Activated effector memory CD4-positive, alpha-beta T cell treated with anti-CD3 and anti-CD28 coated beads, Interleukin-2, amount 50 U/mL, for 16 hours (primary cell): ENCODE data around the gene GPATCH8.
"Not testable (repeated sequence)": the region's sequence is repeated elsewhere in the genome, so short reads cannot be mapped to it uniquely, and the experiment has no call there.

Source experiments
- DNase-seq: peaks from one replicate; pipeline ENCODE4 v3.0.0-alpha.2; 2020

The GPATCH8 gene

DNA sequence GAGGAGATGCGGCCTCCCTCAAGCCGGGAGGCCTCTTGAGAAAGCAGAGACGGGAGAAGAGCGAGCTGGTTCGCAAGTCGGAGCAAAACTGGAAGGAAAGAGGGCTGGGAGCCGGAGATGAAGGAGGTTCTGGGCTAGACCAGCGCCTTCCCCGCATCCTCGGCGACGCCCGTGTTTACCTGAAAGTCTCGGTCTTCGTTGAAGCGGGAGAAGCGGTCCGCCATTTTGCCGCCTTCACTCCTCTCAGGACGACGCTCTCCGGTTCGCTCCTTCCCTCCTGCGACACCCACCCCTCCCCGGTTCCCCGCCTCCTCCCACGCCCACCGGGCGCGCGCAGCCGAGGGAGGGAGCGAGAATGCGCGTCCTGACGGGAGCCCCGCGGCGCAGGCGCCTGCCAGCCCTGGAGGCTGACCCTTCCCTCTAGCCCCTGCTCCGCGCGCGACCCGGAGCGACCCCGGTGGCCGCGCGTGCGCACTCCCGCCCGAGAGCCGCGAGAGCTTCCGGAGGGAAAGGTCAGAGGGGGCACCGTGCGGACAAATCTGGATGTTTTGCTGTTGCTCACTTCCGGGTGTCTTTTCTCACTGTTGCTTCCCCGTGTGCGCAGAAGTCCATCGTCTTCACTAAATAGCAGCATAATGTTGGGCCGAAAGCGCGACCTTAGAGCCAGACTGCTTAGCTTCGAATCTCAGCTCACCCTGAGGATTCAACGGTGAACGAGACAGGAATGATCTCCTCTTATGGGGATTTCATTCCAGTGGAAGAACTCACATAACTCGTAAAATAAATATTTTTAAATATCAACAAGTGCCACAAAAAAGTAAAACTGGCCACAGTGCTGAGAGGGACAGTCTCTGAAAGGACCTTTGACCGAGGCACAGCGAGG is at the start of gene GPATCH8:
Gene GPATCH8, minus strand, starts transcription at position 260 of the 883 bp plus-strand sequence. Its CDS starts 36 bp downstream, at position 224.
- peak; percentile 97 for DNase-seq

DNA sequence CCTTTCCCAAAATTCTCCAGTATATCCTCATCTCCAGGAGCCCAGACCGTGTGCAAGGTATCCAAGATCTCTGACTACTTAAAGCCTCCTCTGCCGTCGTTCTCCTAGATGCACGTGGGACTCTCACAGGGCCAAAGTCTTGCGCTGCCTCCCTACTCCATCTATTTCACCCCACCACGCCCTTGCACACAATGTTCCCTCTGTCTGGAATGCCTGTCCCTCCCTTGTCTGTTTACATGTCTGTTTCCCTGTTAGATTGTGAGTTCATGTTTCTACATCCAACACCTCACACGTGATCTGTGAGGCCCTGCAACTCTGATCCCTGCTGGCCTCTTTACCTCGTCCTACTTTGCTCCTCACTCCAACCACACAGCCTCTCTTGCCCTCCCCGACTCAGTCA is 49.2 kb upstream of the GPATCH8 start:
- DNase-seq: no peak

- no peak for DNase-seq
Measured at GRCh38 chr17:44549686-44550085, 46.5 kb upstream of the GPATCH8 start.

DNA sequence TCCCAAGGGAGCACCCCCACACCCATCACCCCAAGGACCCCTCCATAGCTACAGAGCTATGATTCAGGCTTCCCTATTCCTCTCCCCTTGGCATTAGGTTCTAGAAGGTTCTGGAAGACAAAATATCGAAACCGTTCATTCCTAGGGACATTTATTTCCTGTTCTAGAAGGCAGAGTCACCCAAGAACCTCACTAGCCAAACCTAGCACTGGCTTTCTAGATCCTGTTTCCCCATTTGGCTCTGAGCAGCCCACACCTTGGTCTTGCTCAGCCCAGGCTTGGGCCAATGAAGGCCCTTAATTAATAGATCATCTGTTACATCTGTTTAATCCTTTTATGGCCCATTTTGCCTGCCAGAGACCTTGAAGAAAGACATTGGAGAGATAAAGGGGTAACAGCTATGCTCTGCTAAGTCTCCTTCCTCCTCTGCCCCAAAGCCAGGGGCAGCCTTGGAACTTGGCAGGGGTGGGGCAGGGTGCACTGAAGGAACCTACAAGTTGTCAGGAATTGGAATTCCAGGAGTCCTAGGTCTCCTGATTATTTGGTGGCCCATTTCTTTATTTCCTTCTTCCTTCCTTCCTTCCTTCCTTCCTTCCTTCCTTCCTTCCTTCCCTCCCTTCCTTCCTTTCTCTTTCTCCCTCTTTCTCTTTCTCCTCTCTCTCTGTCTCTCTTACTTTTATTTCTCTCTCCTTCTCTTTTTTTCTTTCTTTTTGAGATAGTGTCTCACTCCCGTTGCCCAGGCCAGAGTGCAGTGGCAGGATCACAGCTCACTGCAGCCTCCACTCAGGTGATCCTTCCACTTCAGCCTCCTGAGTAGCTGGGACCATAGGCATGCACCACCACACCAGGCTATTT is 45.4 kb upstream of the GPATCH8 start:
- no peak for DNase-seq

DNA sequence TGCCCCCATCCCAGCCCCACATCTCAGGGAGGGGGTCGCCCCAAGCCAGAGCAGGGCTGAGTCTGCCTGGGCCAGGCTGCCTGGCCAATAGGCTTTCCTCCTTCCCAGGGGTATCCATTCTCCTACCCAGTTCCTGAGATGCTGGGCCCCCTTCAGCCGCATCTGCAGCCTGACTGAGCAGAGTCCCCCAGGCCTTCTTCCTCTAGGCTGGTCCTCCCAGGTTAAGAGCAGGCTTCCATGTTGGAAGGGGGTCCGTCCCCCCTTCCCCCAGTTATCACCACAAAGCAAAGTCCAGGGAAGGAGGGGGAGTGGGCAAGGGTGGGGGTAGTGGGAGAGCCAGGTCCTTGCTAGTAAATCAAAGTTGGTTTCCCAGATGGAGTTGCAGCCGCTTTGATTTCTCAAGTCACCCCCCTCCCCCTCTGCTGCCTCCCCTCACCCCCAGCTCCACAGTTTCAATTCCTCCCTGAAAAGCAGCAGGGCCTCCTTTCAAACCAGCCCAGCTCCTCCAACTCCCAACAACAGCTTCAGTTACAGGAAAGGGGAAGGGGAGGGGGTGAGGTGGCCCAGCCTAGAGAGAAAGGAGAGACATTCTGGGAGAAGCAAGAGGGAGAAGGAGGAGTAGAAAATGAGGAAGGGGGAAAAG is 44.5 kb upstream of the GPATCH8 start:
- DNase-seq: no peak

DNA sequence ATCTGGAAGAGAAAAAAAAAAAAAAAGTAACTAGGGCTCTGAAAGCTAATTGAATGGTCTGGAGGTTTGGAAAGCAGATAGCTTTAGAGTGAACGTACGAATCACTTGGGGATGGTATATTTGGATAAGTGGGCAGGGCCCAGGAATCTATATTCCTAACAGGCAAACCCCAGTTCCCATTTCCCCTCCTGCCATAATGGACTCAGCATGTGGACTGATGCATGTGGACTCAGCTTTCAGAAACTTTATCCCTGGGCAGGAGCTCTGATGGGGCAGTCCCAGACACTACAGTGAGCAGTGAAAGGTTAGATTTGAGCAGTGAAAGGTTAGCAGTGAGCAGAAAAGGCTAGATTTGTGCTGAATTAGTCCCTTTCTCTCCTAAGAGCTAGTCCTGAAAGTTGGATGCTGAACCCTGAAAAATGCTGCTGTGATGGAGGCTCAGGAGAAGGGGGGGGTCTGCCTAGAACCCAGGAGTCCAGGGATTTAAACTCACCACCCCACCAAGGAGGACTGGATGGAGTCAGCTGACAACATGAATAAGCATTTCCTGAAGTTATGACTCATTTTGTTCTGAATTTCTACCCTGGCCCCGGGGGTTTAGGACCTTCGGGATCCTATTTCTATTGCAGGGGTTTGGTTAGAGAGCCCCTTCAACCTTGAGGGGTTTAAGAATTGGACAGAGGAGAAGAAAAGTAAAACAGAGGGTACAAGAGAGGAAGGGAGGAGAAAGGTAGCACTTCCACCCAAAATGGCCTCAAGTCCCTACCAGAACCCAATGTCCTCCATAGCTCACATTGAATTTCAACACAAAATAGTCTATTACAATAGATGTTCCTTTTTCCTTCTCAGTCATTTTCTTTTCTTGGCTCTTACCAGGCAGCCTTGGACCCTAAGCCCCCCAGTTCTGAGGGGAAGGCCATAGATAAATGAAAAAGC is 43.7 kb upstream of the GPATCH8 start:
- DNase-seq: no peak

DNA sequence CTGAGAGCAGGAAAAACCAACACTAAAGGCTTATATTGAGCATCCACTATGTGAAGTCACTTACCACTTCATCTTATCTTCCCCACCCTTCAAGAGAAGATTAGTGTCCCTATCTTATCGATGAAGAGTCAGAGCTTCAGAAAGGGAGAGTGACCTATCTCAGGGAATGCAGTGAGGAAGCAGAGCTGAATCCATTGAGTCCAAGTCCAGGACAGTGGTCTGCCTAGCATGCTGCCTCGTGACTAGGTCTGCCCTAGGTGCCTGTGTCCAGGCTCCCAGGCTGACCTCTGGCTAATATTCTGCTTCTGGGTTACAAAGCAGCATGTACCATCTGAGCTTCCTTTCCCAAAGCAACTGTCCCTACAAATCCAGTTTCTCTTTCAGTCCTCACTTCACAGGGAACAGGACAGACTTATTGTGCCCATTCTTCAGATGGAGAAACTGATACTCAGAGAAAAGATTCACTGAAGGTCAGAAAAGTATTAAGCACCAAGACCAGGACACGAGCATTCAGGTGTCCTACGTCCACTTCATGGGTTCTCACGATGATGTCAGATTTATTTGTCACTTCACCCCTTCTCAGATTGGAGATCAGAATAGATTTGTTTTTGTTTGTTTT is 40.8 kb upstream of the GPATCH8 start:
- DNase-seq: no peak

DNA sequence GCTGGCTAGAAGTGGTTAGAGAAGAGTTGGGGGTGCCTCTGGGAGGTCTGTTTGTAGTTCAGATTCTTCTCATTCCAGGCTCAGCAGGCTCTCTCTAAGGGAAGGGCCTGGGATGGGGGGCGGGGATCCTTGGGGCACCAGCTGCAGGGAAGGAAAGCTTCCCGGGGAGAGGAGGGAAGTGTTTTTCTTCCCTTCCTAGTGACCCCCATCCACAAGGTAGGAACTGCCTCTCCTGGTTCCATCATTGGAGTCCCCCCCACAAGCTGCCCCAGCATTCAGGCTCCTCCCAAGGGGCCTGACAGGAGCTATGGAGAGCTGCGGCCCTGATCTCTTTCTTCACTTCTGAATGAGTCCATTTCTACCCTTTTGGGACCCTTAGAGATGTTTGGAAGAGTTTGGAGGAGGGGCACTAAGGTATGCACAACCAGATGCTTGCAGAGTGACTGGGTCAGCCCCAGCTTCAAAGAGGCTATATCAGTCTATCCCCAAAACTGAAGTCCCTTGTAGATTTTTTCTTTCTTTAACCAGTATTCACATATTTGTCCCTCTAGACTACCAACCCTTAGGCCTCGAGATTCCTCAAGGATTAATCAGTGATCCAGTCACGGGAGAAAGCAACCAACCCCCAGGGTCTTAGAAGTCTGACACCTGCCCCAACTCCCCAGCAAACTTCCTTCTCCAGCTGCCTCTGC is 40.2 kb upstream of the GPATCH8 start:
- no peak for DNase-seq

- no peak for DNase-seq
Measured at GRCh38 chr17:44541884-44542581, 38.8 kb upstream of the GPATCH8 start.

- DNase-seq: no peak
Measured at GRCh38 chr17:44540246-44541084, 37.3 kb upstream of the GPATCH8 start.

- DNase-seq: no peak
Measured at GRCh38 chr17:44539673-44540072, 36.5 kb upstream of the GPATCH8 start.

- not testable (repeated sequence) for DNase-seq
Measured at GRCh38 chr17:44537922-44538321, 34.7 kb upstream of the GPATCH8 start.

- DNase-seq: no peak
Measured at GRCh38 chr17:44536090-44536953, 33.1 kb upstream of the GPATCH8 start.

DNA sequence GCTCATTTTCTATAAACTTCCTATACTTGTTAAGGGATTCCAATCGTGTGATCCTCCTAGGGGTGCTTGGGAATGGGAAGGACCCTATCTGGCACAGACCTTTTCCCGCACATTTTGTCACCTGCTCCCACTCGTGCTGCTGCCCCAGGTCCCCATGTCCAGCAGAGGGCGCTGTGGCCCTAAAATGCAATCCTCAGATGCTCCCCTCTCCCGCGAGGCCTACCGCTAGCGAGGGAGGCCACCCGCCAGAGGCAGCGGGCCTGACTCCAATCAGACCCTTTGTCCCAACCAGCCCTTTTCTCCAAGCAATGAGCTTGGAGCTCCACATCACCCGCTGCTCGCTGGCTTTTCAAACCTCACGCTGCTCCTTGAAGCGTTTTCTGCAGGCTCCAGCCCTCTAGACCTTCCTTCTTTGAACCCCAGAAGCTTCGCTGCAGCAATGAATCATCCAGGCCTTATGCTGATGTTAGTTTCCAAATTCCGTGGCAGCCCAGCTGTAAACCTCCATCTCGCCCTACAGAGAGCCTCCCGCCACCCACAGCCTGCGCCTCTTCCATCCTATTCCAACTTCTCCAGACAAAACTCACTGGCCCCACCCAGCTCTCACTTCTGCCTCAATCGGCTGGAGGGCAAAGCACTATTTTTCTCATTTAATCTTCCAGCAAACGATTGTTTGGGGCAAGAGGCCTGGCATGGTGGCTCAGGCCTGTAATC is 30.5 kb upstream of the GPATCH8 start:
- peak; percentile 94 for DNase-seq

GRCh38 chr17:44530896-44531418 is 27.8 kb upstream of the GPATCH8 start:
- DNase-seq: no peak

- DNase-seq: no peak
Measured at GRCh38 chr17:44529864-44530263, 26.7 kb upstream of the GPATCH8 start.

- DNase-seq: no peak
Measured at GRCh38 chr17:44527954-44528353, 24.7 kb upstream of the GPATCH8 start.
